Measurements from ENCODE around the gene RNF144B. TPM values are rescaled to one million over a fixed set of nuclear protein-coding genes. Genes with fewer than 3 reads are reported as not detected.

Gene RNF144B
- 16.6 and 21.4 TPM in 2 replicates for total RNA-seq

GRCh38 chr6:18387061-18387721 lies at the start of gene RNF144B:
TSS of gene RNF144B (plus strand) at chr6:18387350. CDS start at chr6:18399535, 12,185 bp downstream.

Other genes starting within 250 kb of the RNF144B start
- gene TPMT, start 232.3 kb upstream of the RNF144B start, total RNA-seq: 20.1 and 20.4 TPM in 2 replicates
- 16.2 and 21.0 TPM in 2 replicates for gene KDM1B, start 231.9 kb upstream of the RNF144B start, total RNA-seq
- gene DEK, start 122.8 kb upstream of the RNF144B start, total RNA-seq: 105 and 107 TPM in 2 replicates

Measured in articular chondrocyte of knee joint (primary cell).